Calu3 (cell line): ENCODE results near the gene PRRT1. TPM values are rescaled to one million over a fixed set of nuclear protein-coding genes. Genes with fewer than 3 reads are reported as not detected.

Source experiments
- BruUV-seq: library from RNA; stranded (reverse); fragments of 400-500 nt; replicated peaks from 2 replicates; lab custom pipeline; 2021; lab: Mats Ljungman, UMichigan
- CTCF ChIA-PET: fragments of 300-600 bp; sonication (Branson Sonifier 250); formaldehyde crosslinking; loops from one replicate; lab custom pipeline; 2022; ENCODE audit warnings: antibody characterized with exemption; lab: Charles Lee
- DNase-seq: peaks from one replicate; pipeline ENCODE4 v3.0.0; 2022
- H3K27ac Mint-ChIP-seq: one replicate; pipeline ENCODE4 v1.8.0; 2022; ENCODE audit warnings: mixed read lengths; ENCODE audit not compliant: unreplicated experiment
- H3K27me3 Mint-ChIP-seq: one replicate; pipeline ENCODE4 v1.8.0; 2022; ENCODE audit warnings: mixed read lengths; ENCODE audit not compliant: unreplicated experiment
- H3K36me3 Mint-ChIP-seq: one replicate; pipeline ENCODE4 v1.8.0; 2022; ENCODE audit warnings: mild to moderate bottlenecking, moderate library complexity, mixed read lengths; ENCODE audit not compliant: insufficient read depth, unreplicated experiment
- H3K4me1 Mint-ChIP-seq: one replicate; pipeline ENCODE4 v1.8.0; 2022; ENCODE audit warnings: mild to moderate bottlenecking, low read depth, mixed read lengths; ENCODE audit not compliant: unreplicated experiment
- H3K4me3 Mint-ChIP-seq: one replicate; pipeline ENCODE4 v1.8.0; 2022; ENCODE audit warnings: mild to moderate bottlenecking, low read depth, moderate library complexity, mixed read lengths; ENCODE audit not compliant: unreplicated experiment
- H3K9me3 Mint-ChIP-seq: one replicate; pipeline ENCODE4 v1.8.0; 2022; ENCODE audit warnings: low read depth, mixed read lengths; ENCODE audit not compliant: unreplicated experiment
- CTCF ChIP-seq: fragments of 200-600 bp; IDR thresholded peaks from one replicate; pipeline ENCODE4 v1.8.0; 2022; ENCODE audit warnings: antibody characterized with exemption; ENCODE audit not compliant: unreplicated experiment
- intact Hi-C: fragments of 100-400 bp; cut with micrococcal nuclease; formaldehyde crosslinking; loops from one replicate; pipeline ENCODE4 v1.10.0; 2022; ENCODE audit not compliant: unreplicated experiment
- total RNA-seq: library from RNA; stranded (reverse); gene quantifications from 2 replicates; pipeline ENCODE4 v1.2.3, GENCODE V29; 2022

Gene PRRT1
- total RNA-seq, 1 experiment from 2014 or later: 1.7 TPM

- Mint-ChIP-seq H3K27ac (no peak overlapping the region), H3K4me3 (no peak overlapping the region), H3K9me3 (no peaks in the 10 kb centered on the region), H3K36me3 (no peaks in the 10 kb centered on the region), H3K27me3 (peaks cover 36% of the 10 kb centered on the region), H3K4me1 (peaks cover under 1% of the 10 kb centered on the region)
- DNase-seq: no peak
- CTCF ChIA-PET: interaction anchor here (0.6 kb wide), 1 partner anchor 18 kb away, joined by 4 read pairs; no protein-coding TSS in a partner anchor
- BruUV-seq: no TSS peak
- intact Hi-C loops: no loop called here
- no peak for TF ChIP-seq CTCF
Observed at GRCh38 chr6:32140420-32141046, 11.2 kb downstream of the PRRT1 start.

GRCh38 chr6:32139590-32139989 is 12.1 kb downstream of the PRRT1 start:
- no peak overlapping the region for H3K27ac Mint-ChIP-seq
- no peak for TF ChIP-seq CTCF
- no peaks in the 10 kb centered on the region for H3K9me3 Mint-ChIP-seq
- H3K36me3 Mint-ChIP-seq: no peaks in the 10 kb centered on the region
- DNase-seq: no peak
- intact Hi-C loops: no loop called here
- no TSS peak for BruUV-seq
- H3K4me3 Mint-ChIP-seq: no peak overlapping the region
- peaks cover 44% of the 10 kb centered on the region for H3K27me3 Mint-ChIP-seq
- CTCF ChIA-PET: interaction anchor here (0.8 kb wide), 1 partner anchor 39 kb away, joined by 4 read pairs; no protein-coding TSS in a partner anchor
- no peaks in the 10 kb centered on the region for H3K4me1 Mint-ChIP-seq

- no peak overlapping the region for H3K4me3 Mint-ChIP-seq
- TF ChIP-seq CTCF: no peak
- BruUV-seq: no TSS peak
- DNase-seq: no peak
- H3K27me3 Mint-ChIP-seq: peaks cover 55% of the 10 kb centered on the region
- no peak overlapping the region for H3K27ac Mint-ChIP-seq
- H3K36me3 Mint-ChIP-seq: no peaks in the 10 kb centered on the region
- intact Hi-C loops: no loop called here
- no peaks in the 10 kb centered on the region for H3K4me1 Mint-ChIP-seq
- no peaks in the 10 kb centered on the region for H3K9me3 Mint-ChIP-seq
- CTCF ChIA-PET: no interaction called here
Observed at GRCh38 chr6:32137454-32137853, 14.3 kb downstream of the PRRT1 start.

- no peak for DNase-seq
- H3K36me3 Mint-ChIP-seq: peaks cover 25% of the 10 kb centered on the region
- peaks cover 37% of the 10 kb centered on the region for H3K27me3 Mint-ChIP-seq
- CTCF ChIA-PET: no interaction called here
- H3K4me3 Mint-ChIP-seq: no peak overlapping the region
- no TSS peak for BruUV-seq
- no peak overlapping the region for H3K27ac Mint-ChIP-seq
- H3K4me1 Mint-ChIP-seq: peaks cover 3% of the 10 kb centered on the region
- TF ChIP-seq CTCF: no peak
- H3K9me3 Mint-ChIP-seq: no peaks in the 10 kb centered on the region
- intact Hi-C loops: no loop called here
Observed at GRCh38 chr6:32133786-32134185, 18.0 kb downstream of the PRRT1 start.
